K562 (cell line): ENCODE measurements around the gene KIF17. TPM values are rescaled to one million over a fixed set of nuclear protein-coding genes. Genes with fewer than 3 reads are reported as not detected.

Source experiments
- ATAC-seq: fragments of 200-7000 bp; cut with Tn5 transposase; 3 replicates; pipeline ENCODE4 v1.9.1; 2020; ENCODE audit warnings: moderate library complexity
- BruUV-seq: library from RNA; stranded (reverse); fragments of 400-500 nt; replicated peaks from 2 replicates; lab custom pipeline; 2021; lab: Mats Ljungman, UMichigan
- CTCF ChIA-PET: fragments of 300-600 bp; formaldehyde crosslinking; extraction: SDS; loops from one replicate; lab custom pipeline; 2021; ENCODE audit warnings: low intra/inter-chr PET ratio; lab: Yijun Ruan, JAX
- POLR2A ChIA-PET: fragments of 300-600, 350-650 bp; sonication (Branson Sonifier 250); formaldehyde crosslinking; extraction: SDS; loops from one replicate; lab custom pipeline; 2021; ENCODE audit warnings: antibody characterized with exemption, inconsistent platforms; lab: Yijun Ruan, JAX
- DNase-seq, 4 experiments: peaks; one replicate each; pipeline versions ENCODE4 v3.0.0 to v3.0.0-alpha.2; 2011 to 2018; ENCODE audit warnings: low spot score in 3 of 4, mixed read lengths in 3 of 4; ENCODE audit errors: extremely low read depth in 1 of 4
- FAIRE-seq: peaks from 2 replicates; lab custom pipeline; 2011; peaks lifted over from hg19 to GRCh38; lab: Jason Lieb, UNC
- H2AFZ ChIP-seq: 2 replicates; pipeline ENCODE4 v1.6.0; 2011; ENCODE audit warnings: low read depth, low read length, control low read depth, inconsistent platforms
- H3K27ac ChIP-seq: fragments of 200-600 bp; 3 replicates; pipeline ENCODE4 v1.8.0; 2011; ENCODE audit warnings: low read depth, mild to moderate bottlenecking, control low read depth, inconsistent platforms, low read length, moderate library complexity, mixed read lengths; ENCODE audit errors: extremely low read depth
- H3K27me3 ChIP-seq, 2 experiments: fragments of 300-600 bp in 1 of 2; 2 replicates in 1 of 2; 3 replicates in 1 of 2; pipeline versions ENCODE4 v1.6.0 to v1.8.0; 2011; ENCODE audit warnings: inconsistent platforms in 2 of 2, low read length in 2 of 2, mild to moderate bottlenecking in 1 of 2, mixed read lengths in 1 of 2, moderate library complexity in 1 of 2; ENCODE audit not compliant: control insufficient read depth in 2 of 2, insufficient read depth in 2 of 2
- H3K36me3 ChIP-seq: fragments of 300-600 bp; 3 replicates; pipeline ENCODE4 v1.8.0; 2011; ENCODE audit warnings: mild to moderate bottlenecking, low read length, inconsistent platforms; ENCODE audit not compliant: control insufficient read depth, insufficient read depth
- H3K4me1 ChIP-seq, 2 experiments: fragments of 200-600 bp in 1 of 2; replicated peaks in 1 of 2; 2 replicates in 1 of 2; 3 replicates in 1 of 2; pipeline versions ENCODE4 v1.5.1 to v1.8.0; 2011; ENCODE audit warnings: inconsistent platforms in 2 of 2, low read length in 2 of 2, mild to moderate bottlenecking in 1 of 2, mixed read lengths in 1 of 2, moderate library complexity in 1 of 2; ENCODE audit not compliant: control insufficient read depth in 2 of 2, insufficient read depth in 2 of 2
- H3K4me2 ChIP-seq: 2 replicates; pipeline ENCODE4 v1.6.1; 2011; ENCODE audit warnings: low read length, control low read depth, inconsistent platforms, mixed read lengths; ENCODE audit not compliant: insufficient read depth
- H3K4me3 ChIP-seq: fragments of 200-600 bp; sonication (generic), shearing (Covaris generic); 2 replicates; pipeline ENCODE4 v1.5.1; 2016; ENCODE audit warnings: control low read depth, inconsistent platforms
- H3K79me2 ChIP-seq: fragments of 200-600 bp; 3 replicates; pipeline ENCODE4 v1.8.0; 2011; ENCODE audit warnings: low read length, inconsistent platforms; ENCODE audit not compliant: control insufficient read depth, insufficient read depth
- H3K9ac ChIP-seq, 2 experiments: 2 replicates each; pipeline versions ENCODE4 v1.6.0 to v1.6.1; 2011; ENCODE audit warnings: low read depth in 2 of 2, low read length in 2 of 2, control low read depth in 1 of 2, inconsistent platforms in 1 of 2, mild to moderate bottlenecking in 1 of 2, mixed read lengths in 1 of 2; ENCODE audit not compliant: insufficient read depth in 1 of 2
- H3K9me1 ChIP-seq: one replicate; pipeline ENCODE4 v1.6.0; 2011; ENCODE audit warnings: inconsistent platforms, mild to moderate bottlenecking, low read length, moderate library complexity; ENCODE audit not compliant: control insufficient read depth, insufficient read depth
- H3K9me3 ChIP-seq: replicated peaks from 2 replicates; pipeline ENCODE4 v1.5.1; 2011; ENCODE audit warnings: low read depth, low read length, inconsistent platforms; ENCODE audit not compliant: control insufficient read depth, insufficient read depth
- H4K20me1 ChIP-seq: replicated peaks from 2 replicates; pipeline ENCODE4 v1.6.1; 2011; ENCODE audit warnings: low read length, inconsistent platforms, mixed read lengths; ENCODE audit not compliant: control insufficient read depth, insufficient read depth
- NR2C2 ChIP-seq, 2 experiments: fragments of 200-800 bp in 1 of 2; sonication (Bioruptor generic) in 1 of 2; sonication (generic) in 1 of 2; formaldehyde crosslinking in 1 of 2; IDR thresholded peaks; 2 replicates each; pipeline versions ENCODE4 v1.6.1 to v1.8.0; 2016 to 2022; ENCODE audit warnings: mild to moderate bottlenecking in 1 of 2, missing compliant biosample characterization in 1 of 2, missing genetic modification characterization in 1 of 2, missing genetic modification reagents in 1 of 2
- RBM17 ChIP-seq: fragments of 200-400 bp; formaldehyde crosslinking; IDR thresholded peaks from 2 replicates; pipeline ENCODE4 v1.6.1; 2017; ENCODE audit warnings: low read depth, mild to moderate bottlenecking, low read length, borderline replicate concordance
- SP1 ChIP-seq: sonication (generic); formaldehyde crosslinking; IDR thresholded peaks from 2 replicates; pipeline ENCODE4 v1.8.1; 2022; ENCODE audit warnings: mild to moderate bottlenecking, missing genetic modification reagents
- ZBTB26 ChIP-seq: fragments of 450-650 bp; formaldehyde crosslinking; IDR thresholded peaks from 2 replicates; pipeline ENCODE4 v1.4.0; 2022; ENCODE audit warnings: missing genetic modification characterization
- WGBS: fragments of 100-300 bp; shearing (Covaris generic); methylation state at CpG from one replicate; pipeline ENCODE4 v1.1.6; 2016; ENCODE audit warnings: low coverage, mixed read lengths; ENCODE audit not compliant: insufficient coverage; ENCODE audit errors: missing lambda C conversion rate; 5-methylcytosine and 5-hydroxymethylcytosine counted together
- in situ Hi-C: fragments of 300-500 bp; cut with MboI; formaldehyde crosslinking; loops from 4 replicates; pipeline ENCODE4 v1.15.0; 2018; ENCODE audit warnings: inconsistent platforms, mixed read lengths
- intact Hi-C: fragments of 100-400 bp; cut with micrococcal nuclease; formaldehyde crosslinking; loops from 2 replicates; pipeline ENCODE4 v1.14.2; 2022
- polyA plus RNA-seq, 8 experiments: library from polyadenylated mRNA; depleted of rRNA in 4 of 8; stranded (reverse) in 5 of 8; unstranded in 3 of 8; fragments of >200 nt; fragmentation: Nextera tagmentation in 2 of 8; fragmentation: Illumina TruSeq in 1 of 8; extraction: Ambion mirVana in 2 of 8; extraction: Trizol in 1 of 8; gene quantifications; 2 replicates each; pipeline versions ENCODE4 v1.2.1 to v1.2.3, GENCODE V29; 2011 to 2014; ENCODE audit warnings: inconsistent platforms in 1 of 8, missing spikeins in 1 of 8
- total RNA-seq, 7 experiments: library from RNA; depleted of rRNA in 6 of 7; stranded (reverse); fragments of >200 nt in 6 of 7; fragmentation: Illumina TruSeq in 2 of 7; extraction: Trizol in 2 of 7; gene quantifications; 2 replicates each; pipeline versions ENCODE4 v1.2.1 to v1.2.3, GENCODE V29; 2011 to 2021; ENCODE audit warnings: low replicate concordance in 1 of 7

Gene KIF17
- total and polyA plus RNA-seq, 9 of the 15 experiments (the other 6 are each of a cell fraction or from before 2014, with no cell fraction given) = 0.04 to 0.47 (median 0.18) TPM; not detected in 5

DNA sequence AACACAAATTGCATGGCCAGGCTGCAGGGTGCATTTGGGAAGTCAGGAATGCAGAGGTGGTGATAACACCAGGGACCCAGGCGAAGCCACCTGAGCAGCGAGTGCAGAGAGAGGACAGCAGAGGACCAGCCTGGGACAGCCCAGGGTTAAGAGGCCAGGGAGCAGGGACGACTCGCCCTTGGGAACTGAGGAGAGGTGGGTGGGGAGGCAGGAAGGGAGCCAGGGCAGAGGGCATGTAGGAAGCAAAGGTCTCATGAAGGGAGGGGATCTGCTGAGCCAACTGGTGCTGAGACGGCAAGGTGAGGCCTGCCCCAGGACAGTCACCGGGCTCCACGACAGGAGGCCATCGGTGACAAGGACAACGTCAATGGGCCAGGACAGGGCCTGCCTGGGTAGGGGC is 16.4 kb downstream of the KIF17 start:
- BruUV-seq = no TSS peak
- no peaks in the 10 kb centered on the region for H3K79me2 ChIP-seq
- peaks cover 3 to 25% of the 10 kb centered on the region in 2 experiments; a peak in 3 of 5 replicates for H3K4me1 ChIP-seq
- CTCF ChIA-PET = no interaction called here
- H3K36me3 ChIP-seq = no peaks in the 10 kb centered on the region
- FAIRE-seq (no peak), DNase-seq (no peak), ATAC-seq (no peak)
- peaks cover 0 to 9% of the 10 kb centered on the region in 2 experiments; a peak in 1 of 5 replicates for H3K27me3 ChIP-seq
- no peak overlapping the region for H3K4me3 ChIP-seq
- WGBS = 40% methylated on average over 9 of the region's 9 CpGs
- POLR2A ChIA-PET = no interaction called here
- no peak overlapping the region for H3K4me2 ChIP-seq
- no peak overlapping the region; a peak in 1 of 4 replicates for H3K9ac ChIP-seq
- H3K27ac ChIP-seq = no peak overlapping the region
- H4K20me1 ChIP-seq = peaks cover 5% of the 10 kb centered on the region; the same call in 1 of the 2 replicates
- no peak for TF ChIP-seq NR2C2 (CRISPR knock-in tag; IDR thresholded peaks at IDR 0.05)
- TF ChIP-seq NR2C2 (tag; IDR thresholded peaks at IDR 0.05) = no peak
- TF ChIP-seq SP1 (CRISPR knock-in tag) = no peak
- TF ChIP-seq ZBTB26 (CRISPR knock-in tag) = no peak
- no peak for TF ChIP-seq RBM17
- intact Hi-C loops (no loop called here), in situ Hi-C loops (loop anchor here (10.0 kb wide), 1 partner anchor 663 kb away; no protein-coding TSS in a partner anchor)
- H2AFZ ChIP-seq = no peak overlapping the region
- H3K9me3 ChIP-seq = no peaks in the 10 kb centered on the region
- no peaks in the 10 kb centered on the region for H3K9me1 ChIP-seq
